Measurements from ENCODE around the gene ELL. TPM values are rescaled to one million over a fixed set of nuclear protein-coding genes. Genes with fewer than 3 reads are reported as not detected.

Gene ELL
- total RNA-seq, 1 donor = 10.9 TPM

- no peak for TF ChIP-seq CTCF (IDR thresholded peaks at IDR 0.05; ENCODE audit: insufficient read depth, low read length)
- no peak for DNase-seq (ENCODE audit: low read depth)
- peak overlapping the region; percentile 31 for H3K4me3 ChIP-seq (ENCODE audit: low read depth, low read length)
Observed at GRCh38 chr19:18426416-18426767, 95.5 kb downstream of the ELL start.

GRCh38 chr19:18425515-18426415, 96.1 kb downstream of the ELL start:
- H3K4me3 ChIP-seq (ENCODE audit: low read depth, low read length) = peak overlapping the region; percentile 31
- TF ChIP-seq CTCF (IDR thresholded peaks at IDR 0.05; ENCODE audit: insufficient read depth, low read length) = peak; percentile 36
- peak; percentile 66 for DNase-seq (ENCODE audit: low read depth)

GRCh38 chr19:18424890-18425514, 96.9 kb downstream of the ELL start:
- TF ChIP-seq CTCF (IDR thresholded peaks at IDR 0.05; ENCODE audit: insufficient read depth, low read length) = no peak
- H3K4me3 ChIP-seq (ENCODE audit: low read depth, low read length) = no peak overlapping the region
- DNase-seq (ENCODE audit: low read depth) = no peak

GRCh38 chr19:18424122-18424889, 97.6 kb downstream of the ELL start:
- H3K4me3 ChIP-seq (ENCODE audit: low read depth, low read length) = no peak overlapping the region
- no peak for TF ChIP-seq CTCF (IDR thresholded peaks at IDR 0.05; ENCODE audit: insufficient read depth, low read length)
- no peak for DNase-seq (ENCODE audit: low read depth)

GRCh38 chr19:18423258-18424020, 98.4 kb downstream of the ELL start:
- H3K4me3 ChIP-seq (ENCODE audit: low read depth, low read length) = no peak overlapping the region
- no peak for DNase-seq (ENCODE audit: low read depth)
- no peak for TF ChIP-seq CTCF (IDR thresholded peaks at IDR 0.05; ENCODE audit: insufficient read depth, low read length)

- no peak overlapping the region for H3K4me3 ChIP-seq (ENCODE audit: low read depth, low read length)
- no peak for TF ChIP-seq CTCF (IDR thresholded peaks at IDR 0.05; ENCODE audit: insufficient read depth, low read length)
- no peak for DNase-seq (ENCODE audit: low read depth)
Observed at GRCh38 chr19:18422530-18423191, 99.2 kb downstream of the ELL start.
